ENCODE results near the gene PLA2G4A. TPM values are rescaled to one million over a fixed set of nuclear protein-coding genes. Genes with fewer than 3 reads are reported as not detected.

Gene PLA2G4A
- total RNA-seq, 4 donors from 2014 or later: 11.8 to 22.6 (median 14.6) TPM

GRCh38 chr1:186967656-186968394 is 139.1 kb downstream of the PLA2G4A start:
- DNase-seq: no peak
- H3K4me1 ChIP-seq: no peaks in the 10 kb centered on the region
- WGBS, 2 donors: 50 to 54% methylated on average over 2 of the region's 2 CpGs
- H3K27me3 ChIP-seq: no peaks in the 10 kb centered on the region
- TF ChIP-seq CTCF (IDR thresholded peaks at IDR 0.05) (no peak), POLR2A (IDR thresholded peaks at IDR 0.05) (no peak)
- no peaks in the 10 kb centered on the region for H3K9me3 ChIP-seq
- intact Hi-C loops (cut with DNase I): no loop called here
- H3K27ac ChIP-seq: no peak overlapping the region
- H3K36me3 ChIP-seq: peaks cover 0 to 19% (median 0%) of the 10 kb centered on the region in 3 donors
- H3K4me3 ChIP-seq: no peak overlapping the region

- 13 to 15% methylated on average over 3 of the region's 3 CpGs for WGBS, 2 donors
- Histone ChIP-seq H3K36me3 (no peaks in the 10 kb centered on the region), H3K27me3 (no peaks in the 10 kb centered on the region), H3K27ac (peak overlapping the region in 2 of 4 donors; percentile 18 to 26), H3K9me3 (no peaks in the 10 kb centered on the region), H3K4me1 (peaks cover 0 to 5% (median 0%) of the 10 kb centered on the region in 3 donors), H3K4me3 (no peak overlapping the region)
- no peak for DNase-seq
- intact Hi-C loops (cut with DNase I): no loop called here
- no peak for TF ChIP-seq POLR2A (IDR thresholded peaks at IDR 0.05)
- TF ChIP-seq CTCF (IDR thresholded peaks at IDR 0.05): no peak
Observed at GRCh38 chr1:186974774-186975181, 146.0 kb downstream of the PLA2G4A start.

- no peaks in the 10 kb centered on the region for H3K36me3 ChIP-seq
- H3K27me3 ChIP-seq: no peaks in the 10 kb centered on the region
- TF ChIP-seq POLR2A (IDR thresholded peaks at IDR 0.05) (no peak), CTCF (IDR thresholded peaks at IDR 0.05) (no peak)
- no peaks in the 10 kb centered on the region for H3K9me3 ChIP-seq
- intact Hi-C loops (cut with DNase I): no loop called here
- H3K4me1 ChIP-seq: peaks cover 0 to 5% (median 0%) of the 10 kb centered on the region in 3 donors
- H3K4me3 ChIP-seq: no peak overlapping the region
- 45 to 69% methylated on average over 1 of the region's 1 CpG for WGBS, 2 donors
- DNase-seq: no peak
- peak overlapping the region in 1 of 4 donors; percentile 26 for H3K27ac ChIP-seq
Observed at GRCh38 chr1:186975220-186975619, 146.5 kb downstream of the PLA2G4A start.

GRCh38 chr1:186976700-186977099 is 148.0 kb downstream of the PLA2G4A start:
- TF ChIP-seq CTCF (IDR thresholded peaks at IDR 0.05) (no peak), POLR2A (IDR thresholded peaks at IDR 0.05) (no peak)
- intact Hi-C loops (cut with DNase I): no loop called here
- no peak overlapping the region for H3K27ac ChIP-seq
- no peaks in the 10 kb centered on the region for H3K9me3 ChIP-seq
- H3K4me3 ChIP-seq: no peak overlapping the region
- no peaks in the 10 kb centered on the region for H3K36me3 ChIP-seq
- no peaks in the 10 kb centered on the region for H3K27me3 ChIP-seq
- DNase-seq: no peak
- 84 to 87% methylated on average over 8 of the region's 8 CpGs for WGBS, 2 donors
- H3K4me1 ChIP-seq: peaks cover 0 to 5% (median 0%) of the 10 kb centered on the region in 3 donors

- DNase-seq: no peak
- no peak overlapping the region for H3K27ac ChIP-seq
- no peaks in the 10 kb centered on the region for H3K27me3 ChIP-seq
- TF ChIP-seq CTCF (IDR thresholded peaks at IDR 0.05) (no peak), POLR2A (IDR thresholded peaks at IDR 0.05) (no peak)
- peaks cover 0 to 11% (median 0%) of the 10 kb centered on the region in 3 donors for H3K4me1 ChIP-seq
- no peaks in the 10 kb centered on the region for H3K36me3 ChIP-seq
- no peak overlapping the region for H3K4me3 ChIP-seq
- H3K9me3 ChIP-seq: no peaks in the 10 kb centered on the region
- WGBS, 2 donors: 66 to 69% methylated on average over 3 of the region's 3 CpGs
- intact Hi-C loops (cut with DNase I): no loop called here
Observed at GRCh38 chr1:186977266-186977957, 148.7 kb downstream of the PLA2G4A start.

Measured in esophagus squamous epithelium (tissue), 5 donors.